Measurements from ENCODE around the gene TBL1X.
"Not testable (repeated sequence)": the region's sequence is repeated elsewhere in the genome, so short reads cannot be mapped to it uniquely, and the experiment has no call there.

Gene TBL1X

GRCh38 chrX:9500584-9500983 lies 35.7 kb downstream of the TBL1X start:
- DNase-seq = no peak

GRCh38 chrX:9501362-9501761 lies 36.5 kb downstream of the TBL1X start:
- DNase-seq = no peak

- no peak for DNase-seq
Observed at GRCh38 chrX:9503261-9503660, 38.4 kb downstream of the TBL1X start.

- DNase-seq = no peak
Observed at GRCh38 chrX:9510366-9510765, 45.5 kb downstream of the TBL1X start.

GRCh38 chrX:9510980-9511379 lies 46.1 kb downstream of the TBL1X start:
- DNase-seq = no peak

GRCh38 chrX:9515489-9515888 lies 50.6 kb downstream of the TBL1X start:
- no peak for DNase-seq

- peak in 1 of 2 donors; percentile 32 for DNase-seq
Observed at GRCh38 chrX:9515973-9516538, 51.2 kb downstream of the TBL1X start.

GRCh38 chrX:9516635-9517034 lies 51.8 kb downstream of the TBL1X start:
- no peak for DNase-seq

GRCh38 chrX:9518051-9518450 lies 53.2 kb downstream of the TBL1X start:
- no peak for DNase-seq

GRCh38 chrX:9518889-9519288 lies 54.0 kb downstream of the TBL1X start:
- DNase-seq = no peak

GRCh38 chrX:9519546-9520216 lies 54.8 kb downstream of the TBL1X start:
- no peak for DNase-seq

- DNase-seq = no peak
Observed at GRCh38 chrX:9520217-9520590, 55.3 kb downstream of the TBL1X start.

- DNase-seq = no peak
Observed at GRCh38 chrX:9522378-9523155, 57.7 kb downstream of the TBL1X start.

GRCh38 chrX:9525511-9526248 lies 60.8 kb downstream of the TBL1X start:
- no peak for DNase-seq

GRCh38 chrX:9526965-9527364 lies 62.1 kb downstream of the TBL1X start:
- no peak for DNase-seq

- no peak for DNase-seq
Observed at GRCh38 chrX:9528498-9528897, 63.6 kb downstream of the TBL1X start.

GRCh38 chrX:9529223-9529622 lies 64.4 kb downstream of the TBL1X start:
- DNase-seq = no peak

GRCh38 chrX:9530848-9531274 lies 66.0 kb downstream of the TBL1X start:
- peak in 1 of 2 donors; percentile 31 for DNase-seq

- no peak for DNase-seq
Observed at GRCh38 chrX:9532349-9532748, 67.5 kb downstream of the TBL1X start.

- DNase-seq = no peak
Observed at GRCh38 chrX:9533611-9534010, 68.8 kb downstream of the TBL1X start.

GRCh38 chrX:9534686-9535085 lies 69.8 kb downstream of the TBL1X start:
- DNase-seq = no peak

- DNase-seq = no peak
Observed at GRCh38 chrX:9535101-9535500, 70.2 kb downstream of the TBL1X start.

GRCh38 chrX:9536156-9536555 lies 71.3 kb downstream of the TBL1X start:
- not testable (repeated sequence) for DNase-seq

- no peak for DNase-seq
Observed at GRCh38 chrX:9537781-9538180, 72.9 kb downstream of the TBL1X start.
